Cardiac muscle cell (in vitro differentiated cells and primary cell): ENCODE results near the gene TSEN2. TPM values are rescaled to one million over a fixed set of nuclear protein-coding genes. Genes with fewer than 3 reads are reported as not detected.

Experiments
- DNase-seq, 2 donors: peaks; one replicate each; pipeline versions ENCODE4 v3.0.0 to v3.0.0-alpha.2; 2010 to 2017; ENCODE audit warnings: low read depth in 1 of 2, low spot score in 1 of 2
- H3K27ac ChIP-seq: fragments of 200-600 bp; sonication (generic); 2 replicates; pipeline ENCODE4 v1.5.1; 2016
- H3K27me3 ChIP-seq: fragments of 200-600 bp; sonication (generic); 2 replicates; pipeline ENCODE4 v1.6.0; 2016; ENCODE audit warnings: control low read depth
- H3K36me3 ChIP-seq: fragments of 200-600 bp; sonication (generic); 2 replicates; pipeline ENCODE4 v1.5.1; 2016; ENCODE audit warnings: control low read depth
- H3K4me1 ChIP-seq: fragments of 200-600 bp; sonication (generic); 2 replicates; pipeline ENCODE4 v1.8.1; 2017; ENCODE audit warnings: low read depth, mild to moderate bottlenecking, mixed run types
- H3K4me3 ChIP-seq: fragments of 200-600 bp; sonication (generic); 2 replicates; pipeline ENCODE4 v1.5.1; 2016; ENCODE audit warnings: mild to moderate bottlenecking
- H3K9me3 ChIP-seq: fragments of 200-600 bp; sonication (generic); 2 replicates; pipeline ENCODE4 v1.5.1; 2017; ENCODE audit warnings: low read depth, mild to moderate bottlenecking, control low read depth
- CTCF ChIP-seq: IDR thresholded peaks from 2 replicates; pipeline ENCODE4 v1.5.1; 2012; ENCODE audit warnings: low read depth, mild to moderate bottlenecking, low read length
- polyA plus RNA-seq: library from polyadenylated mRNA; unstranded; fragments of >200 nt; fragmentation: Nextera tagmentation; extraction: Ambion mirVana; gene quantifications from 2 replicates; pipeline ENCODE4 v1.2.1, GENCODE V29; 2016
- total RNA-seq: library from RNA; depleted of rRNA; stranded (reverse); fragments of >200 nt; gene quantifications from 2 replicates; pipeline ENCODE4 v1.2.3, GENCODE V29; 2016

The TSEN2 gene
- total and polyA plus RNA-seq, 2 experiments from 2014 or later, result 24.4 to 25.7 TPM

GRCh38 chr3:12516873-12517272, 32.6 kb downstream of the TSEN2 start:
- Histone ChIP-seq H3K4me1 (peaks cover 26% of the 10 kb centered on the region), H3K4me3 (no peak overlapping the region), H3K27me3 (no peaks in the 10 kb centered on the region), H3K27ac (no peak overlapping the region), H3K9me3 (no peaks in the 10 kb centered on the region), H3K36me3 (no peaks in the 10 kb centered on the region)
- TF ChIP-seq CTCF, result no peak
- no peak for DNase-seq

DNA sequence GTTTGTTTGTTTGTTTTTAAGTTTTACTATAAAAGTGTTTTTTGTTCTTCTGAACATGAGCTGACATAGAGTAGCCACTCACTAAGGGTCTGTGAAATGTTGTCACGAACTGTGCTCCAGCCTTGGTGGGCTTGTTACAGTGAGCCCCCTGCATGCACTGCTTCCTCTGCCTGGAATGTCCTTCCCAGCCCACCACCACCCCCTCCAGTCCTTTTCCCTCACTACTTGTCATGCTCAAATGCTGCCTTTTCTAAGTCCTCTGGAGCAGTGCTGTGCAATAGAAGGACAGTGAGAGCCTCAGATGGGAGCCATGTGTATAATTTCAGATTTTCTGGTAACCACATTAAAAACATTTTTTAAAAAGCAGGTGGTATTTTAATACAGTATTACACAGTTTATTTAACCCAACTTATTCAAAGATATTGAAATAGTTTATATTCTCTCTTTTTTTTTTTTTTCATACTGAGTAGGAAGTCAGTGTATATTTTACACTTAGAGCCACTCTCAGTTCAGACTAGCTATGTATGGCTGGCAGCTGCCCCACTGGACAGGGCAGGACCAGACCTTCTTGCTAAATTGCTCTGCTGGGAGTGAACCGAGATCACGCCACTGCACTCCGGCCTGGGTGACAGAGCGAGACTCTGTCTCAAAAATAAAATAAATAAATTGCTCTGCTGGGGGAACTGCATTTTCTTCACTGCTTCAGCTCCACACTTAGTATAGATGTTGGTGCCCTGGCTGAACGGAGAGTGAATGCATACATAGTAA, 34.2 kb downstream of the TSEN2 start:
- peak in 1 of 2 donors; percentile 39 for DNase-seq

GRCh38 chr3:12521010-12521409, 36.7 kb downstream of the TSEN2 start:
- Histone ChIP-seq H3K9me3 (no peaks in the 10 kb centered on the region), H3K4me1 (peaks cover 18% of the 10 kb centered on the region), H3K27ac (no peak overlapping the region), H3K4me3 (no peak overlapping the region), H3K36me3 (no peaks in the 10 kb centered on the region), H3K27me3 (no peaks in the 10 kb centered on the region)
- TF ChIP-seq CTCF, result no peak
- DNase-seq, result no peak

More for the DNA sequence above, 34.2 kb downstream of the TSEN2 start:
- peaks cover 26% of the 10 kb centered on the region for H3K4me1 ChIP-seq
- TF ChIP-seq CTCF, result no peak
- no peak overlapping the region for H3K4me3 ChIP-seq
- H3K9me3 ChIP-seq, result no peaks in the 10 kb centered on the region
- H3K27me3 ChIP-seq, result no peaks in the 10 kb centered on the region
- H3K36me3 ChIP-seq, result no peaks in the 10 kb centered on the region
- H3K27ac ChIP-seq, result peak overlapping the region; percentile 73

DNA sequence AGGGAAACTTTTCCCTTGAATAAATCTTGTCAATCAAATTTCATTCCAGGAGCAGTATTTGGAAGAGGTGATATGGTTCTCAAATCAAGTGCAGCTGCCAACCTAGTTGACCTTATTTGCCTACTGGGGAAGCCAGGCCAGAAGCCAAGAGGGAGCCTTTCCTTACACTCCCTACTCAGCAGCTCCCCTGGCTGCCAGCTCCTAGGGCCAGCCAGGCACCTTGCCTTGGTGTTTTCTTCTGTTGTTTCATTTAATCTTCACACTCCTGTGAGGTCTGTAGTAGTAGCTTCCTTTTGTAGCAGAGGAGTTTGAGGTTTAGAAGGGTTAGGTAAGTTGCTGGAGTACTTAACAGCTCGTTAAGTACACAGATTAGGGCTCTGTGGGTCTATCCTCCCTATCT, 38.4 kb downstream of the TSEN2 start:
- TF ChIP-seq CTCF, result no peak
- no peak for DNase-seq
- H3K9me3 ChIP-seq, result no peaks in the 10 kb centered on the region
- H3K4me1 ChIP-seq, result peaks cover 10% of the 10 kb centered on the region
- no peak overlapping the region for H3K4me3 ChIP-seq
- no peaks in the 10 kb centered on the region for H3K36me3 ChIP-seq
- H3K27me3 ChIP-seq, result no peaks in the 10 kb centered on the region
- H3K27ac ChIP-seq, result no peak overlapping the region

DNA sequence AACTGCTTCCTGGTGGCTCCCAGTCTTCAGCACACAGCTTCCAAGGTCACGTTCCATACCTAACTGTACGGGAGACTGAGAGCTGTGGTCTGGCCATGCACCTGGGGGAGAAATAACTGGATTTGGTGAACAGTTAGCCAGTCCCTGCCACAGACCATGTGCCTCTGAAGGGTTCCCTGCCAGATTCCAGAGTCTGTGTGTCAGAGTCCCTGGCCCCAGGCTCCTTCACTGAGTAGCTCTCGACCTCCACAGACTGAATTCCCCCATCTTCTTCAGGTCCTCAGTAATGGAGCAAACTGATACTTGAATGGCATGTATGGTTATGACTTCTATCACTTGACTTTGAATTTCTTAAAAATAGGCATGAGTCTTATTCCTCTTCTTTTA, 43.5 kb downstream of the TSEN2 start:
- H3K9me3 ChIP-seq, result no peaks in the 10 kb centered on the region
- no peak for DNase-seq
- no peaks in the 10 kb centered on the region for H3K27me3 ChIP-seq
- TF ChIP-seq CTCF, result no peak
- no peak overlapping the region for H3K4me3 ChIP-seq
- no peaks in the 10 kb centered on the region for H3K4me1 ChIP-seq
- no peak overlapping the region for H3K27ac ChIP-seq
- H3K36me3 ChIP-seq, result peaks cover 20% of the 10 kb centered on the region
